ENCODE measurements around the gene MAJIN.

MAJIN gene

GRCh38 chr11:64910451-64911093, 61.3 kb downstream of the MAJIN start:
- DNase-seq: no peak

DNA sequence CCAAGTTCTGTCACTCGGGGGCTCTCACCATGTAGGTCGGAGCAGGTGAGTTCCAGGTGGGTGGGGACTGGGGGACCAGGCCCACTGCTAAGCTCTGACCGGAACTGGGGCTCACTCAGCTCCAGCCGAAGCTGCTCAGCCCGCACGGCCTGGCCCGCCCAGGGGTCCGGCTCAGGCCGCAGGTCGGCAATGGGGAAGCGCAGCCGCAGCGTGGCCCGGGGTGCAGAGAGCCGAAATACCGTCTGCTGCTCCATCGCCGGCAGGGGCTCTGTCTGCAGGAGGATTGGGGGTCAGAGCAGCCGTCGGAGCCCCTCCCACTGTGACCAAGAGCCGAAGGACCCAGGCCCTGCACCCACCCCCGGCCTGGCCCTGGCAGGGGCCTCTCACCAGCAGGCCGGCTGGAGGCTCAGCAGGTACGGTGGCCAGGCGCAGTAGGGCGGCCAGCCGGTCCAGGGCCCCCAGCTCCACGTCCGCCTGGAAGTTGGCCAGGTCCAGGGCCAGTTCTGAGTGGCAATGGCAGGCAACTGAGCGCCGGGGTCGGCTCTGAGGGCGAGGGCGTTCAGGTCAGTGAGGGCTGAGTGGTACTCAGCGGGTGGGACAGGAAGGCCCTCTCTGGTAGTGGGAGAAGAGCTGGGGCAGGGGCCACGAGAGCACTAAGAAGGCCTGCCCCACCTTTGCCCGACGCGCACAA, 62.1 kb downstream of the MAJIN start:
- no peak for DNase-seq

GRCh38 chr11:64908766-64909165, 63.1 kb downstream of the MAJIN start:
- no peak for DNase-seq

- no peak for DNase-seq
These were observed 65.6 kb downstream of the MAJIN start for GRCh38 chr11:64906314-64906635.

GRCh38 chr11:64905516-64906313, 66.2 kb downstream of the MAJIN start:
- DNase-seq: no peak

GRCh38 chr11:64903291-64903833, 68.5 kb downstream of the MAJIN start:
- DNase-seq: no peak

- DNase-seq: no peak
These were observed 69.6 kb downstream of the MAJIN start for GRCh38 chr11:64902102-64902900.

DNA sequence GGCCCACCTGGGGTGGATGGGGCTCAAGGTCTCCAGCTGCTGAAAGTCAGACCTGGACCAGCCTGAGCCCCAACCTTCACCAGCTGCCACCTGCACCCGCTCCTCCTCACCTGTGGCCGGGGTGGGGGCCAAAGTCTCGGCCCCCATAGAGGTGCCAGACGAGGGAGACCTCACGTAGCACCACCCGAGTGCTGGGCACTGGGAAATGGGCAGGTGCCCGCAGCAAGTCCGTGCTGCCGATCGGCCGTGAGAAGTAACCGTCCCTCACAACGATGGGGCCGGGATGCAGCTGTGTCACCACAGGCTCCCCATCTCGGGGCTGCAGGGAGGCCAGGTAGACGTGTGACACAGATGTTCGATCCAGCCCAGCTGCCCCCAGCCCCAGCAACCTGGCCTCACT, 71.1 kb downstream of the MAJIN start:
- no peak for DNase-seq

DNA sequence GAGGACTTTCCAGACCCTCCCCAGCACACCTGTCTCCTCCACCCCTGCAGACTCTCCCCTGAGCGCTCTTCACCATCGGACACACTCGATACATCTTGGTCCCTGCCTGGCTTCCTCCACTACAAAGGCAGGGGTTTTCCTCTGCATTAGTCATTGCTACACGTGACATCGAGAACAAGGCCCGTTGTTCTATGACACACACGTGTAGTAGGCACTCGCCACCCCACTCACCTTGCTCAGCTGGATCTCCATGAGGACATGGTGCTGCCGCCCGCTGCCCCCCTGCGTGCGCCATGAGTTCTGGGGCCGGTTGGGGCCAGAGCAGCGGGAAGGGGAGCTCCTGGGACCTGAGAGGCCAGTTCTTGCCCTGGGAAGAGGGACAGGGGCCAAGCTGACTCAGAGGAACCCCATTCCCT, 71.6 kb downstream of the MAJIN start:
- DNase-seq: no peak

DNA sequence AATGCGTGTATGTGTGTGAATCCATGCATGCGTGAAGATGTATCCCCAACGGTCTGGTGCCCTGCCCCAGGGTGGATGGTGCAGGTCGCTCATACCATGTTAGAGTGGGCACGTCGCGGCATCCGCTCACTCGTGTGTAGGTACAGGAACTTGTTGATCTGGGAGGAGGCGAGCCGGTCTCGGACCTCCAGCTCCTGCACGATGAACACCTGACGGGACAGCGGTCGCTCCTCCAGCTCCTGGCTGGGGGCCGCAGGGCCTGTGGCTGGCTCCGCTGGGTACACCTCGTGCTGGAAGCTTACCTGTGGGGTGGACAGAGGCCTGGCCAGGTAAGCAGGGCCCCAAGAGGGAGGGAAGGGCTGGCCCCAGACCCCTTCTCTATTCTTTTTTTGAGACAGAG, 73.4 kb downstream of the MAJIN start:
- DNase-seq: no peak

DNA sequence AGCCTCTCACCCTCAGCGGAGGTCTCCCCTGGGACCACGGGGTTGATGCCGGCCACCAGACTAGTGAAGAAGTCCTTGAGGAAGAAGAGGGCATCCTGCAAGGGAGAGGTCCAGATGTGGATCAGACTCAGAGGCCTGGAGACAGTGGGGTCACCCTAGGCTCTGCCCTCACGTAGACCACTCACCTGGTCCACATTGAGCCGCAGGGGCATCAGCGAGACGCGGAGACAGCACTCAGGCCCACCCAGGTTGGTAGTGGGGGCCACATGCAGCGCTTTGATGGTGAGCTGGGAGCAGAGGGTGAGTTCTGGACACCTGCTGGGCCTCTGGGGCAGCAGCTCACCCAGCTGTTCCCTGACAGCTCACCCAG, 73.8 kb downstream of the MAJIN start:
- DNase-seq: no peak

DNA sequence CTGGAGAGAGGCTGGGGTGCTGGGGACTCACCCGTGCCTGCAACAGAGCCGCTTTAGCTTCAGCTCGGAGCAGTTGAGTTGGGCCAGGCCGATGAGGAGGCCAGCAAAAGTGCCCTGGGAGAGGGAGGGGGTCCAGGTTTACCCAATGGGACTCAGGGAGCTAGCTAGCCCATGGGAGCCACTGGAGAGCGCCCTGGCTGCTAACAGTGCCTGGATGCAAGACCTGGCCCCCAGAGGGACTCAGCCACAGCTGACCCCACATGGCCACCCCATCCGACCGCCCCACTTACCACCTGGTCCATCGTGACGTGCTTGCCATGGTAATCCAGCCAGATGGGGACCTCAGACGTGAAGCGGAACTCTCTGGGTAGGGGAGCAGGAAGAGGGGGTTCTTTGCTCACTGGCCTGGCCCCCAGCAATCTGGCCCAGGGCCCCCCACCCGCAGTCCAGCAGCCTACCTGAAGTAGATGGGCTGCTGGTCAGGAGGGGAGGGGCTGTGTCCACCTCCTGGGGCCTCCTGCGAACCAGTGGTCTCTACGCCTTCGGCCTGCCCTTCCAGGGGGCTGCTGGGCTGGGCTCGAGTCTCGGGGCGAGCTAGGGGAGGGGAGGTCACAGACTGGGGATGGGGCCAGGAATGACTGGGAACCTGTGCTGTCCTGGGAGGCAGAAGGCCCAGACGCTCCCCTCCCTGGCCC, 74.4 kb downstream of the MAJIN start:
- DNase-seq: no peak

DNA sequence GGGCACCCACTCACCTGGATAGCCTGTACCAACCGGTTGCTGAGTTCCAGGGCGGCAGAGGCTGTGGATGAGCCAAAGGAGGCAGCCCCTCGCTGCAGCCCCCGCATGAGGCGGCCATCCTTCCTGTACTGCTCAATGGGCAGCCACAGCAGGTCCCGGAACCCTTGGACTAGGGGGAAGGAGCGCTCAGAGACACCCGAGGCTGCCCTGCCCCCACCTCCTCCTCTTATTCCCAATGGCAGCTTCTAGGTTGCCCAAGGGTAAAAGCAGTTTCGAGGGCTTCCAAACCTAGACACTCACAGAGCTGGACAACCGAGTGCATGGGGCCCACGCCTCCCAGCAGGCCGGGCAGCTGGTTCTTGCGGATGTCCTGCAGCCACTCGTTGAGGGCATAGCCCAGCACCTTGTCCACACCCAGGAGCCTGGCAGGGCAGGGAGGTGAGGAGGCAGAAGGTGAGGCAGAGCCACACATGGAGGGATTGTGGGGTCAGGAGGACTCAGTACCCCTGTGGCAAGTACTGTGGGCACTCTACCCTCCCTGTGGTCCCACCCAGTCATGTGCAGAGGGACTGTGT, 75.4 kb downstream of the MAJIN start:
- no peak for DNase-seq

- no peak for DNase-seq
These were observed 77.0 kb downstream of the MAJIN start for GRCh38 chr11:64894812-64895452.

- no peak for DNase-seq
These were observed 77.7 kb downstream of the MAJIN start for GRCh38 chr11:64894070-64894811.

GRCh38 chr11:64893194-64894069, 78.5 kb downstream of the MAJIN start:
- DNase-seq: no peak

DNA sequence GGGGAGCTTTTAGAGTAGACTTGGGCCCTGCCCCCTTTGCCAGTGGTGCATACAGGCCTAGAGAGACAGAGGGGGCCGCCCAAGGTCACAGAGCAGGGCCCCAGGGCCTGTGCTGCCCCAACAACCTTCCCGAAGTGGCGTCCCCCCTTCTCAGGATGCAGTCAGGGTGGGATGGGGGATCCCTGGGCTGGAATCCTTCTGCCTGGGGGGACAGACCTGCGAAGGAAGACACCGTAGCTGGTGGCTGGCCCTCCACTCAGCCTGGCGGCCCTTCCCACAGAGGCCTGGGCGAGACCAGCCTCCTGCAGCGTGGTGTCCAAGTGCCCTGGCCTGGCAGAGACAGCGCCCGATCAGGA, 79.1 kb downstream of the MAJIN start:
- DNase-seq: no peak

GRCh38 chr11:64892411-64892831, 79.5 kb downstream of the MAJIN start:
- DNase-seq: no peak

DNA sequence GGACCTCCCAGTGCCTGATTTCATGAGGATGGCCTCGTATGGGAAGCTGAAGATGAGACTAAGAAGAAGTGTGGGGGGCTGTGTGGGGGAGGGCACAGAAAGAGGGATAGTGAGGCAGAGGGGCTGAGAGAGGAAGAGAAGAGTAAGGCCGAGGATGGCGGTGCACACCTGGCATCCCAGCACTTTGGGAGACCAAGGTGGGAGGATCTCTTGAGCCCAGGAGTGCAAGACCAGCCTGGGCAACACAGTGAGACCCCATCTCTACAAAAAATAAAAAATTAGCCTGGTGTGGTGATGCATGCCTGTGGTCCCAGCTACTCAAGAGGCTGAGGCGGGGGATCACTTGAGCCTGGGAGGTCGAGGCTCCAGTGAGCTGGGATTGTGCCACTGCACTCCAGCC, 80.0 kb downstream of the MAJIN start:
- no peak for DNase-seq

Data from NCI-H2081 treated with DMSO at 0.1 percent for 48 hours (cell line).